ENCODE data around the gene CCL14. TPM values are rescaled to one million over a fixed set of nuclear protein-coding genes. Genes with fewer than 3 reads are reported as not detected.

The CCL14 gene
- total and polyA plus RNA-seq, 2 donors (not counting 1 experiment from before 2014, with no cell fraction given), result not detected

- TF ChIP-seq EZH2 (IDR thresholded peaks at IDR 0.05; ENCODE audit: low read length, missing control alignments), result no peak
- TF ChIP-seq, protein P1, sequence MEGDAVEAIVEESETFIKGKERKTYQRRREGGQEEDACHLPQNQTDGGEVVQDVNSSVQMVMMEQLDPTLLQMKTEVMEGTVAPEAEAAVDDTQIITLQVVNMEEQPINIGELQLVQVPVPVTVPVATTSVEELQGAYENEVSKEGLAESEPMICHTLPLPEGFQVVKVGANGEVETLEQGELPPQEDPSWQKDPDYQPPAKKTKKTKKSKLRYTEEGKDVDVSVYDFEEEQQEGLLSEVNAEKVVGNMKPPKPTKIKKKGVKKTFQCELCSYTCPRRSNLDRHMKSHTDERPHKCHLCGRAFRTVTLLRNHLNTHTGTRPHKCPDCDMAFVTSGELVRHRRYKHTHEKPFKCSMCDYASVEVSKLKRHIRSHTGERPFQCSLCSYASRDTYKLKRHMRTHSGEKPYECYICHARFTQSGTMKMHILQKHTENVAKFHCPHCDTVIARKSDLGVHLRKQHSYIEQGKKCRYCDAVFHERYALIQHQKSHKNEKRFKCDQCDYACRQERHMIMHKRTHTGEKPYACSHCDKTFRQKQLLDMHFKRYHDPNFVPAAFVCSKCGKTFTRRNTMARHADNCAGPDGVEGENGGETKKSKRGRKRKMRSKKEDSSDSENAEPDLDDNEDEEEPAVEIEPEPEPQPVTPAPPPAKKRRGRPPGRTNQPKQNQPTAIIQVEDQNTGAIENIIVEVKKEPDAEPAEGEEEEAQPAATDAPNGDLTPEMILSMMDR (conservative IDR thresholded peaks at IDR 0.05 in 1 of 2, IDR thresholded peaks at IDR 0.05 in 1 of 2; ENCODE audit: low read depth in 1 of 2, low read length in 2 of 2), result no peak
- Histone ChIP-seq H3K4me1 (ENCODE audit: control insufficient read depth, extremely low read depth, insufficient read depth, low read length) (no peaks in the 10 kb centered on the region), H3K9ac (ENCODE audit: insufficient read depth, low read length) (no peak overlapping the region), H3K4me2 (ENCODE audit: extremely low read depth, insufficient read depth, low read length) (no peak overlapping the region), H3K4me3 (replicated peaks in 1 of 4; ENCODE audit: control extremely low read depth in 1 of 4, insufficient read depth in 1 of 4, low read depth in 3 of 4, low read length in 4 of 4) (no peak overlapping the region), H3K9me3 (ENCODE audit: control insufficient read depth, insufficient read depth, low read depth, low read length) (no peaks in the 10 kb centered on the region), H3K36me3 (ENCODE audit: control insufficient read depth, insufficient read depth, low read length) (no peaks in the 10 kb centered on the region), H3K27me3 (ENCODE audit: control insufficient read depth, insufficient read depth, low read length) (no peaks in the 10 kb centered on the region), H3K27ac (ENCODE audit: insufficient read depth, low read length) (no peak overlapping the region), H3K79me2 (ENCODE audit: control insufficient read depth, insufficient read depth, low read length) (no peaks in the 10 kb centered on the region), H4K20me1 (ENCODE audit: control insufficient read depth, extremely low read depth, insufficient read depth, low read length) (no peaks in the 10 kb centered on the region), H2AFZ (ENCODE audit: low read length) (no peak overlapping the region)
- no peak for DNase-seq (ENCODE audit: low read depth in 2 of 2)
Observed at GRCh38 chr17:36004594-36005108, 18.1 kb upstream of the CCL14 start.

- Histone ChIP-seq H3K27me3 (ENCODE audit: control insufficient read depth, insufficient read depth, low read length) (no peaks in the 10 kb centered on the region), H3K4me1 (ENCODE audit: control insufficient read depth, extremely low read depth, insufficient read depth, low read length) (no peaks in the 10 kb centered on the region)
- DNase-seq (ENCODE audit: low read depth in 2 of 2), result no peak
Observed at GRCh38 chr17:36002631-36003030, 16.1 kb upstream of the CCL14 start.

GRCh38 chr17:36001862-36002603 lies 15.5 kb upstream of the CCL14 start:
- TF ChIP-seq EZH2 (IDR thresholded peaks at IDR 0.05; ENCODE audit: low read length, missing control alignments), result no peak
- TF ChIP-seq, protein P1 (conservative IDR thresholded peaks at IDR 0.05 in 1 of 2, IDR thresholded peaks at IDR 0.05 in 1 of 2; ENCODE audit: low read depth in 1 of 2, low read length in 2 of 2), result no peak
- H2AFZ ChIP-seq (ENCODE audit: low read length), result no peak overlapping the region

More at GRCh38 chr17:36002631-36003030, 16.1 kb upstream of the CCL14 start:
- H3K9ac ChIP-seq (ENCODE audit: insufficient read depth, low read length), result no peak overlapping the region
- no peak overlapping the region for H3K4me2 ChIP-seq (ENCODE audit: extremely low read depth, insufficient read depth, low read length)
- H3K9me3 ChIP-seq (ENCODE audit: control insufficient read depth, insufficient read depth, low read depth, low read length), result no peaks in the 10 kb centered on the region
- no peaks in the 10 kb centered on the region for H3K36me3 ChIP-seq (ENCODE audit: control insufficient read depth, insufficient read depth, low read length)
- TF ChIP-seq EZH2 (IDR thresholded peaks at IDR 0.05; ENCODE audit: low read length, missing control alignments), result no peak
- TF ChIP-seq, protein P1 (conservative IDR thresholded peaks at IDR 0.05 in 1 of 2, IDR thresholded peaks at IDR 0.05 in 1 of 2; ENCODE audit: low read depth in 1 of 2, low read length in 2 of 2), result no peak
- H3K79me2 ChIP-seq (ENCODE audit: control insufficient read depth, insufficient read depth, low read length), result no peaks in the 10 kb centered on the region
- H3K4me3 ChIP-seq (replicated peaks in 1 of 4; ENCODE audit: control extremely low read depth in 1 of 4, insufficient read depth in 1 of 4, low read depth in 3 of 4, low read length in 4 of 4), result no peak overlapping the region
- H2AFZ ChIP-seq (ENCODE audit: low read length), result no peak overlapping the region
- H3K27ac ChIP-seq (ENCODE audit: insufficient read depth, low read length), result no peak overlapping the region
- no peaks in the 10 kb centered on the region for H4K20me1 ChIP-seq (ENCODE audit: control insufficient read depth, extremely low read depth, insufficient read depth, low read length)

More at GRCh38 chr17:36001862-36002603, 15.5 kb upstream of the CCL14 start:
- no peaks in the 10 kb centered on the region for H3K4me1 ChIP-seq (ENCODE audit: control insufficient read depth, extremely low read depth, insufficient read depth, low read length)
- no peak overlapping the region for H3K4me2 ChIP-seq (ENCODE audit: extremely low read depth, insufficient read depth, low read length)
- H4K20me1 ChIP-seq (ENCODE audit: control insufficient read depth, extremely low read depth, insufficient read depth, low read length), result no peaks in the 10 kb centered on the region
- H3K4me3 ChIP-seq (replicated peaks in 1 of 4; ENCODE audit: control extremely low read depth in 1 of 4, insufficient read depth in 1 of 4, low read depth in 3 of 4, low read length in 4 of 4), result no peak overlapping the region
- H3K9me3 ChIP-seq (ENCODE audit: control insufficient read depth, insufficient read depth, low read depth, low read length), result no peaks in the 10 kb centered on the region
- no peaks in the 10 kb centered on the region for H3K27me3 ChIP-seq (ENCODE audit: control insufficient read depth, insufficient read depth, low read length)
- no peaks in the 10 kb centered on the region for H3K36me3 ChIP-seq (ENCODE audit: control insufficient read depth, insufficient read depth, low read length)
- H3K9ac ChIP-seq (ENCODE audit: insufficient read depth, low read length), result no peak overlapping the region
- no peaks in the 10 kb centered on the region for H3K79me2 ChIP-seq (ENCODE audit: control insufficient read depth, insufficient read depth, low read length)
- H3K27ac ChIP-seq (ENCODE audit: insufficient read depth, low read length), result no peak overlapping the region
- DNase-seq (ENCODE audit: low read depth in 2 of 2), result no peak

Data from fibroblast of lung (primary cell).